Kidney epithelial cell (primary cell): Measurements from ENCODE around the gene SGIP1. TPM values are rescaled to one million over a fixed set of nuclear protein-coding genes. Genes with fewer than 3 reads are reported as not detected.

Source experiments
- DNase-seq: peaks from one replicate; pipeline ENCODE4 v3.0.0-alpha.2; 2010; ENCODE audit warnings: low read depth
- H3K27me3 ChIP-seq: 2 replicates; pipeline ENCODE4 v1.6.0; 2011; ENCODE audit warnings: low read length; ENCODE audit not compliant: control insufficient read depth, insufficient read depth
- H3K36me3 ChIP-seq: 2 replicates; pipeline ENCODE4 v1.5.1; 2011; ENCODE audit warnings: low read length; ENCODE audit not compliant: control insufficient read depth, insufficient read depth
- H3K4me3 ChIP-seq: 2 replicates; pipeline ENCODE4 v1.5.1; 2011; ENCODE audit warnings: low read depth, mild to moderate bottlenecking, control low read depth, low read length
- total RNA-seq: library from RNA; depleted of rRNA; stranded (reverse); fragments of >200 nt; gene quantifications from 2 replicates; pipeline ENCODE4 v1.2.3, GENCODE V29; 2015
- TF ChIP-seq, protein P1 (sequence below): IDR thresholded peaks from 2 replicates; pipeline ENCODE4 v1.5.1; 2011; ENCODE audit warnings: mild to moderate bottlenecking, moderate library complexity, low read length, control low read depth, inconsistent platforms; ENCODE audit not compliant: insufficient read depth, poor library complexity, severe bottlenecking

SGIP1 gene
- total RNA-seq, 1 donor from 2014 or later = 6.9 TPM

DNA sequence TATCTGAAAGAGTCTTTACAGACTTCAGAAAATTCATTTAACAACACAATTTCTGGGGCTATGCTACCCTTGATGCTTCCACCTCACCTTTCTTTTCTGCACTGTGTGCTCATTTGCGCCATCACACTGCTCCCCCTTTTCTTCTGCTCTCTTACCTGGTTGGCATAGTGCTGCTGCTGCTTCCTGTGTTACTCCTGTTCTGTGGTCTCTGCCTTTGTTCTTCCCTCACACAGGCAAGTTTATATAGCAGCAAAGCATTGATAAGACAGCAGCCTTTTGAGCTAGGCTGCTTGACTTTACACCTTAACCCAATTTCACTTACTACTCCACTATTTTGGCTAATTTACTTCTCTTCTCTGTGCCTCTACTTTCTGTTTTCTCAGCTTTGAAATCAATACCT, 18.3 kb downstream of the SGIP1 start:
- H3K36me3 ChIP-seq = no peaks in the 10 kb centered on the region
- H3K4me3 ChIP-seq = no peak overlapping the region
- TF ChIP-seq, protein P1, sequence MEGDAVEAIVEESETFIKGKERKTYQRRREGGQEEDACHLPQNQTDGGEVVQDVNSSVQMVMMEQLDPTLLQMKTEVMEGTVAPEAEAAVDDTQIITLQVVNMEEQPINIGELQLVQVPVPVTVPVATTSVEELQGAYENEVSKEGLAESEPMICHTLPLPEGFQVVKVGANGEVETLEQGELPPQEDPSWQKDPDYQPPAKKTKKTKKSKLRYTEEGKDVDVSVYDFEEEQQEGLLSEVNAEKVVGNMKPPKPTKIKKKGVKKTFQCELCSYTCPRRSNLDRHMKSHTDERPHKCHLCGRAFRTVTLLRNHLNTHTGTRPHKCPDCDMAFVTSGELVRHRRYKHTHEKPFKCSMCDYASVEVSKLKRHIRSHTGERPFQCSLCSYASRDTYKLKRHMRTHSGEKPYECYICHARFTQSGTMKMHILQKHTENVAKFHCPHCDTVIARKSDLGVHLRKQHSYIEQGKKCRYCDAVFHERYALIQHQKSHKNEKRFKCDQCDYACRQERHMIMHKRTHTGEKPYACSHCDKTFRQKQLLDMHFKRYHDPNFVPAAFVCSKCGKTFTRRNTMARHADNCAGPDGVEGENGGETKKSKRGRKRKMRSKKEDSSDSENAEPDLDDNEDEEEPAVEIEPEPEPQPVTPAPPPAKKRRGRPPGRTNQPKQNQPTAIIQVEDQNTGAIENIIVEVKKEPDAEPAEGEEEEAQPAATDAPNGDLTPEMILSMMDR = no peak
- no peak for DNase-seq
- no peaks in the 10 kb centered on the region for H3K27me3 ChIP-seq

DNA sequence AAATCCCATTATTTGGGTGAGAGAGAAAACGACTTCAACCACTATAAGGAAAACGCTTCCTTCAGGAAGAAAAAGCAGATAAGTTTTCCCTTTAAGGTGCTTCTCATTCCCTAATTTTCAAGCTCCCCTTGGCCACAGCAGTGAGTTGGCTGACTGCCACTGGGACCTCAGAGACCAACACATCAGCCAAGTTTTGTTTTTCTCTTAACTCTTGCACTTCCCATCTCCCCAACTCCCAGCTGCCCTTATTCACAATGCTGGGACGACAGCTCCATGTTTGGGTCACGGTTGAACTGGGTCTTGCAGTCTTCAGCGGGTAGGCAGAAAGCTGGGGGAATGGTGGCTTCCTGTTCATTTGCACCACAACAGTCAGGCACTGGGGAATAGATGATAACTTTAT, 18.9 kb downstream of the SGIP1 start:
- no peaks in the 10 kb centered on the region for H3K36me3 ChIP-seq
- H3K4me3 ChIP-seq = no peak overlapping the region
- DNase-seq = no peak
- no peaks in the 10 kb centered on the region for H3K27me3 ChIP-seq
- TF ChIP-seq, protein P1 = no peak

DNA sequence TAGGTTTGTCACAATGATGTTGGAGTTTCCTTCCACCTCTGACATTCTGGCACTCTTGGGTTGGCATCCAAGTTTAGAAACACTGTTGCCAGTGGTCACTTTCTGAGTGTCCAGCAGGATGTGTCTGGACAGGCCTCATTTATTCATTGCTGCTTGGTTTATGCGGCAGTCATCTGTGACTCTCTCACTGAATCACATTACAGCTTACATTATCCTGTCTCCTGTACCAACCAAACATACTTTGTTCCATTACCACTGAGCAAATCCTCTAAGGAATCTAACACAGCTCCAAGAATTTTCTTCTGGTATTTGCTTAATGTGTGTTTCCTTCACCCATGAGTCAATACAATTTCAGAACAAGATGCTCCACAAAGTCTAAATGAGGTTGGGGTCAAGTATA, 19.9 kb downstream of the SGIP1 start:
- no peak for DNase-seq
- TF ChIP-seq, protein P1 = no peak
- Histone ChIP-seq H3K4me3 (no peak overlapping the region), H3K27me3 (no peaks in the 10 kb centered on the region), H3K36me3 (no peaks in the 10 kb centered on the region)

GRCh38 chr1:66556161-66556611, 22.2 kb downstream of the SGIP1 start:
- H3K27me3 ChIP-seq = no peaks in the 10 kb centered on the region
- no peak for DNase-seq

DNA sequence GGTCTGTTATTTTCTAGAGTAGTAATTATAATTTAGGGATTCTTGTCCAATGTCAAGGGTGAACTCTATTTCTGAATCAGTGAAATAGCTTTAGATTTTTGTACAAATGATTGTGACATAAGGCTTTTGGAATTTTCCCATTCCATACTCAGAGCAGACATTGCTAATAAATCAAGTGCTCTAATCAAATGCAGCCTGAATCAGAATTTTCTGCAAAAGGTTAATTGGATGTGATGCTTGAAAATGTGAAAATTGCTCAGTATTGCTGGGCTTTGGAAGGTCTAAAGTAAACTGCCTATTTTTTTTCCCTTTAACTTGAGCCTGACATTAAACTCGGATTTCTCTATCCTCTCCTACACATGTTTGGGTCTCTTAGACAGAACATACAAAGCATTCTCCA, 23.2 kb downstream of the SGIP1 start:
- Histone ChIP-seq H3K27me3 (no peaks in the 10 kb centered on the region), H3K36me3 (no peaks in the 10 kb centered on the region), H3K4me3 (no peak overlapping the region)
- no peak for DNase-seq
- TF ChIP-seq, protein P1 = no peak

More at GRCh38 chr1:66556161-66556611, 22.2 kb downstream of the SGIP1 start:
- no peaks in the 10 kb centered on the region for H3K36me3 ChIP-seq
- no peak overlapping the region for H3K4me3 ChIP-seq
- TF ChIP-seq, protein P1 = no peak

GRCh38 chr1:66559517-66559916, 25.6 kb downstream of the SGIP1 start:
- Histone ChIP-seq H3K36me3 (no peaks in the 10 kb centered on the region), H3K27me3 (no peaks in the 10 kb centered on the region), H3K4me3 (no peak overlapping the region)
- TF ChIP-seq, protein P1 = no peak
- DNase-seq = no peak
